ENCODE data around the gene CCL13.

Gene CCL13

DNA sequence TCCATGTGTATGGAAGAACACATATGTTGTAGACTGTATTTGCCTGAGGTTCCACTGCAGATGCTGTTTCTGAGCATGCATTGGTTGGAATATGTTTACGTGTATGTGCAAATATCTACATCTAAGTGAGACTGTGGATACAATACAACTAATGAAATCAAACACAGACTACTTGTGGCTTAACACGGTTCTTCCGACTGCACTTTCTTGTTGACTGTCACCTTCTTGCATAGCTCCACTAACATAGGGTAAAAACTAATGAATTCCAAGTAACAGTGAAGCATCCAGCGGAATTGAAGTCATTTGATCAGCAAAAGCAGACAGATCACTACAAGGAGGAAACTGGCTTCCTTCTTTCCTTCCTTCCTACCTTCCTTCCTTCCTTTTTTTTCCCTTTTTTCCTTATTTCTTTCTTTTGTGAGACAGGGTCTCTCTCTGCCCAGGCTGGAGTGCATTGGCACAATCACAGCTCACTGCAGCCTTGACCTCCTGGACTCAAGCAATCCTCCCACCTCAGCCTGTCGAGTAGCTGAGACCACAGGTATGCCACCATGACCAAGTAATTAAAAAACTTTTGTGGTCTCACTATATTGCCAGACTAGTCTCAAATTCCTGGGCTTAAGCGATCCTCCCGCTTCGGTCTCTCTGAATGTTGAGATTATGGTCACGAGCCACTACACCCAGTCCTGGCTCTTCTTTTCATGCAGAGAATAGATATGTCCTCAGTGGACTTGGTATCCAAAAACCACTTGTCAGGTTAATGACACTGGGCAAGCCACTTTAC, 28.7 kb downstream of the CCL13 start:
- no peak for DNase-seq (ENCODE audit: low read depth in 2 of 2, low spot score in 1 of 2)

DNA sequence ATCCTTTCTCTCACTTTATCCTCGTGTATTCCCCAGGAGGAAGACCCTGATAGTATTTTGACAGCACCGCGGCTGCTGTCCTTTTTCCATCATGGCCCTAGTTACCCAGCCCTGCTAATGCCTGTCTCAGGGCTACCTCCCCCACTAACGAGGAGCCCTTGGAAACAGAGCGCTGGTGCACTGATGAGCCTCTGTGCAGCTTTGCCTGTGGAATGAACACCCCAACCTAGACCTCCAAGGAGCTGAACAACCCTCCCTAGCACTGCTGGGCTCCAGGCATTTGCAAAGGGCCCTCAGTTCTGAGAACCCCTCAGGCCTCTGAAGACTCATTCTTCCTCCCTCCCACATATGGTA, 30.0 kb downstream of the CCL13 start:
- no peak for DNase-seq (ENCODE audit: low read depth in 2 of 2, low spot score in 1 of 2)

DNA sequence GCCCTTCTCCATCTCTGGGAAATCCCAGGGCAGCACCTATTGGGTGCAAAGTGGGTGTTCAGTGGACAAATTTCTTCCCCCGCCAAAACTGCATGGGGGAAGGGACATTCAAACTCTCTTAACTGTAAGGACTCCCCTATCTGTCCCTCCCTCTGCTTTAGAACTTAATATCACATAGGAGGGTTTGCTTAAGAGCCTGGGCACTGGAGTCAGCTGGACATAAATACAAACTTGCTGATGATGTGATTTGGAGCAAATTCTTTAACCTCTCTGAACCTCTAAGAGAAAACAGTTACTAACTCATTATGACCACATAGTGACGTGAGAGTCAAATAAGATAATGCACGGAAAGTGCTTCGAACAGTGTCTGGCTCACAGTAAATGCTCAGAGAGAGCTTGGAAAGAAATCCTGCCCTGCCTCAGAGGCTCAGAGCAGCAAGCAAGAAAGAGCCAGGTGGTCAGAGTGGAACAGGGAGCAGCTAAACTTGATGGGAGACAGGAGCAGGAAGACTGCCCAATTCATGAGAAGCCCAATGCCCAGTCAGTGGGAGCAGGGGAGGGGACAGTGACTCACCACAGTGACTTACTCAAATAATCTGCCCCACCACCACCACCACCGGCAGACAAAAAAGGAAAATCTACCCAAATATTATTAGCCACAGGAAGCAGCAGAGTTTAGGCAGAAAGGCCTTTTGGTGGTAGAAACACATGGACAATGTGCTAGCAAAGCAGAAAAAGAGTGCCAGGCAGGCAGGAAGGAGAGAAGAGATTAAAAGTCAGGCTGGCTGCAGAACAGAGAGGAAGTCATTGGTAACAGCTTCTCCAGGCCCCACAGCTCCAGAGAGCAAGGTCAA, 30.6 kb downstream of the CCL13 start:
- no peak for DNase-seq (ENCODE audit: low read depth in 2 of 2, low spot score in 1 of 2)

DNA sequence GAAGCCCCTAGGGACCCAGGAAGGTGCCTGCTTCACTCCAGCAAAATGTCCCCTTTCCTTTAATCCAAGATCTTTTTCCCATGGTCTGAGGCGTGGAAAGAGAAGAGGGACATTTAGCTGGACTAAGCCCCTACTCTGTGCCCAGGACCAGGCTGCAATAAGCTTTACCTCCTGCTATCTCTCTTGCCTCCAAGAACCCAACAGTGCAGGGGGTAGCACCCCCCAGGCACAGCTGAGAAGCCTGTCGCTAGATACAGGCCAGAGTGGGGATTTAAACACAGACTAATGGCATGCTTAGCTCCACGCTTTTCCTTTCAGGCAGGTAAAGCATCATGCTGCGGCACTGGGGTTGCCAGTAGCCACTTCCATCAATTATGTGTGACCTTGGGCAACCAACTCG, 31.3 kb downstream of the CCL13 start:
- no peak for DNase-seq (ENCODE audit: low read depth in 2 of 2, low spot score in 1 of 2)

DNA sequence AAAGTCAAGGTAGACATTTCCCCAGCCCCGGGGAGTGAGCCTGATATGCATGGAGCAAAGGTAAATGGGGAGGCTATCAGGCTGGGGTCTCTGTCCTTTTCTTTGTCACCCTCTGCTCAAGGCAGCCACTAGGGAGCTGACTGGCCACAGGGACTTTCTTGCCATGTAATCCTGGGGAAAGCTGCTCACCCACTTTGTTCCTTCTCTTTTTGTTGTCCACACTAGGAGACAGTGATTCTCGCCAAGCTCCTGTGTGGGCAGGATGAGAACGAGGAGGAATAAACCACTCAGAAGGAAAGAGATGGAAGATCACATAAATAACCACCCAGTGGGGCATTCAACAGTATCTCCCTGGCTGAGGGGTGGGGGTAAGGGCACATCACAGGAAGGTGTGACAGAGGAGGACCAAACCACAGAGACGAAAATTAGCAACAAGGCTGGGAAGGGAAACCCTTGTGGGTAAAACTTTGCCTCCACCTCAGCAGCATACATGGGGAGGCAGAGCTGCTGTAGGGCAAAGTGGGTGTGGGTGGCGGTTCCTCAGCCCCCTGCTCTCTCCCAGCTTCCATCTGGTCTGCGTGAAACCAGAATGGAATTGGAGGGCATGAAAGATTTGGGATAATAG, 33.0 kb downstream of the CCL13 start:
- no peak for DNase-seq (ENCODE audit: low read depth in 2 of 2, low spot score in 1 of 2)

DNA sequence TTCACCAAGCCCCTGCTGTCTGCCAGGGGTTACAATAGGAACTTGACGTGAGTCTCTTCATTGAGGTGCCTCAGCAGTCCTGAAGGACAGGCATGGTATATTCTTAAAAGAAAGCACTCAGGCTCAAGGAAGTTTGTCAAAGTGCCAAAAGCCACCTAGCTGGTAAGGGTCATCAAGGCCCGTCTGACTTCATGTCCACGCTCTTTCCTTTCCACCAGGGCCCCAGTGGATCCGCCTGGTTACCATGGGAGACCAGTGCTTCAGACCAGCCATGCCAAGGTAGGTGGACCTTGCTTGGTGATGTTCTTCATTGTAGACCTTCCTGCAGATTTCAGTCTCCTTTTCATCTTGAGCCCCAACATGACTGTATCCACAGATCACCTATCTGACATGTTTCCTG, 34.4 kb downstream of the CCL13 start:
- DNase-seq (ENCODE audit: low read depth in 2 of 2, low spot score in 1 of 2), result no peak

DNA sequence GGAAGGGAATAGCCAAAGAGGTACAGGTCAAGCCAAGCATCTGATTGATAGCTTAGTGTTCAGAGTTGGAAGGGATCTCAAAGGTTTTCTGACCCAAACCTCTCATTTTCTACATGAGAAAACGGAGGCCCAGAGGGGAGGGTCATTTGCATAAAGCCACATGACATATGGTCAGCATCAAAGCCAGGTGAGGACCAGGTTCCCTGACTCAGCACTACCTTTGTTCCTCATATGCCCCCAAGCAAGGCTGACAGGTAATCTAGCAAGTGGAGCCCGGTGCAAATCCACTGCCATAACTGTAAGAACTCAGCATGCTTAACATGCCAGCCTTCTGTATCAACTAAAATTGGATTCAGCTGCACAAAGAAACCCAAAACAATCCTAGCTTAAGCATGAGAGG, 35.0 kb downstream of the CCL13 start:
- no peak for DNase-seq (ENCODE audit: low read depth in 2 of 2, low spot score in 1 of 2)

DNA sequence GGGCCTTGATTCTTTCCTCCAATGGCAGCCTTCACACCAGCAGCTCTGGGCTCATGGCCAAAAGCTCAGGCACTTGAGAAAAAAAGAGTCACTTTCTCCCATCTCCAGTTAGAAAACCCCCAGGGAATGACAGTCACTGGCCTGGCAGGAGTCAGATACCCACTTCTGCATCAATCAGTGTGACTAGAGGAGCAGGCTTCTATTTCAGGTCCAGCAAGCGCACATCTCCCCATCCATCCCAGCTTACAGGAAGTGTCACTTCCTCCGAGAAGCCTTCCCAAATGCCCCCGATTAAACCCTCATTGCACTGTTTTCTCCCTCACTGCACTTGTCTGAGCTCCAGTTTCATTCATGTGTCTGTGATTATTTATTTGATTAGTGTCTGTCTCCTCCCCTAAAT, 37.1 kb downstream of the CCL13 start:
- DNase-seq (ENCODE audit: low read depth in 2 of 2, low spot score in 1 of 2), result no peak

DNA sequence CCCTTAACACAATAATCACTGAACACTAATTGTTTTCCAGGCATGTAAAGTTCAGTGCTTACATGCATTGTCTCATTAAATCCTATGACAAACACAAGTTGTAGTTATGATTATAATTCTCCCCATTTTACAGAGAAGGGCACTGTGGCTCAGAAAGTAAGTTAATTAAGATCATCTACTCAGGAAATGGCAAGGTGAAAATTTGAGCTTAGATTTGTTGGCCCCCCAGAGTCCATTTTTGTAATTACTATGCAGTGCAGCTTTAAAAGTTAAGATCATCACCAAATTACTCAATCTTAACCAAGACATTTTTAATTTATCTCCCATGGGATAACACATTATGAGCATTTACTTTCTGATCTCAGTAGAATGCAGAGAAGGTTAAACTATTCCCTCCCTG, 41.0 kb downstream of the CCL13 start:
- no peak for DNase-seq (ENCODE audit: low read depth in 2 of 2, low spot score in 1 of 2)

DNA sequence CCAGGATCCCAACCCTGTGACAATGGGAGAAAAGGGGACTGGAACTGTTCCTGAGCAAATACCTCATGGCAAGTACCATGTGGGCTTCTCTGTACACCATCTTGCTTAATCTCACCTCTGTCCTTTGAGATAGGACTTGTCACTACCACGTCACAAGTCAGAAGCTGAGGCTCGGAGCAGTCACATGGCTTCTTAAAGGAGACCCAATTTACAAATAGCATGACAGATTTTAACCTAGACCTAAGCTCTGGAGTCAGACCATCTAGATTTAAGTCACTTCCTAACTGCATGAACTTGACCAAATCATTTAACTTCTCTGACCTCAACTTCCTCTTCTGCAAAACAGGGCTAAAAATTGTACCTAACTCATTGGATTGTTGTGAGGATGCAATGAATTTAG, 42.7 kb downstream of the CCL13 start:
- no peak for DNase-seq (ENCODE audit: low read depth in 2 of 2, low spot score in 1 of 2)

DNA sequence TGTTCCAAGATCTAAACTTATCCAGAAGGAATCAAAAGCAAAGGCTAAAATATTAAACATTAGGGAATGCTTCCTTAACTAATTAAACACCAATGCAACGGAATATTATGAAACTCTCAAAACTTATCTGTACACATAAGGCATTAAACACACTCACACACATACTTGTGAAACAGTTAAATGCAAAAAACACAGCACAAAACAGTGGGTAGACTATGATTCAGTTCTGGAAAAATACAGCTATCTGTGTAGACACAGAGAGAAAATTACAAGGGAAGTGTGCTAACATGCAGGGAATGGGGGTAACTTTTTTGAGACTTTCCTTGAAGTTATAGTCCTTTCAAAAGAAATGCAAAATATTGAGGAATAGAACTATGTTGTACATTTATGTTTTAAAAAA, 43.4 kb downstream of the CCL13 start:
- DNase-seq (ENCODE audit: low read depth in 2 of 2, low spot score in 1 of 2), result no peak

DNA sequence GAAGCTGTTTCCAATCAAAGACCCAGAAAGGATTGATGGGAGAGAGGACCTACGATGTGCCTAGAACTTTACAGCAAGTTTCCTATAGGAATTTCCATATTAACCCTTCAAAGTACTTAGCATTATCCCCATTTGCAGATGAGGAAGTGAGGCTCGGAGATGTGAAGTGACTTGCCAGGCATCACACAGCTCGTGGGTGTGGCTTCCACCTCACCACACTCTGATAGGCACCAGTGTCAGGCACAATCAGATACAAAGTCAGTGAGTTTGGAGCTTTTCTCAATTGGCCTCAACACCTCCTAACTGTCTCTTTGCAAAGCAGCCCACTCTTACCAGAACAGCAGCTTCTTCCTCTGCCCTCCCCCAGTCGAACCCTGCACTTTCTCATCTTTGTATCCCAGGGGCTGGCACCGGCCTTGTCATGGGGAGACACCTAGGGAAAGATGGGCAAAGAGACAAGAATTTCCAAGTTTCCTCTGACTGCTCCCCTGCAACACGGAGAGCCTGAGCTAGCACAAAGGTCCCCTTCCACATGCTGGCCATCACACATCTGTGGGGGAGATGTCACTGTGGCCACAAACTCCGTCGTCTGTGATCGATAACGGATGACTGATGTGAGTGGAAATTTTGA, 44.1 kb downstream of the CCL13 start:
- no peak for DNase-seq (ENCODE audit: low read depth in 2 of 2, low spot score in 1 of 2)

DNA sequence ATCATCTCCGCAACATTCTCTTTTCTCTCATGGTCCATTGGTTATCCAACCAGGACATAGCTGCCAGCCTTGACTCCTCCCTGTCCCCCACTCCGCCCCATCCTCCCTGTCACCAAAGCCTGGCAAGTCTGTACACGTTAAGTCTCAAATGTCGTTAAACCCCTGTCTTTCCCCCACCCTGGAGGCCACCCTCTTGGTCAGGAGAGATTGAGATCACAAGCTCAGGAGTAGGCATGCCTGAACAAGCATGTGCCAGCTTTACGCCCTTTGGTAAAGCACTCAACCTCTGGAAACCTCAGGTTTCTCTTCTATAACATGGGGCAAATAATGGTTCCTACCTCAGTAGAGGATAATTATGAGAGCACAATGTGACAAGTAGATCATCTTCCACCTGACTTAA, 44.9 kb downstream of the CCL13 start:
- DNase-seq (ENCODE audit: low read depth in 2 of 2, low spot score in 1 of 2), result no peak

DNA sequence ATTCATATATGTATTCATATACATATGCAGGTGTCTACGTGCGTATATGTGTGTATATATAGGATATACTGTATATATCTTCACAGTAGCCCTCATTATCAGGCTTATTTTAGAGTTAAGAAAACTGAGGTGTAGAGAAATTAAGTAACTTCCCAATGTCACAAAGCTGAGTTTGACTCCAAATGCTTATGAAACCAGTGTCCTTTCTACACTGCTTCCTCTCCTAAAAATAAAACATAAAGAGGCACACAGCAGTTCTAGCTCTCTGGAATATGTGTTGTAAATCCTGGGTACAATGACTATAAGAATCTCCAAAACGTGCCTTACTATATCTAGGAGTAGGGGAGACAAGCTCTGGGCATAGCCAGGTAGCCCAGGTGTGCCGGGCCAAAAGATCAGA, 46.7 kb downstream of the CCL13 start:
- no peak for DNase-seq (ENCODE audit: low read depth in 2 of 2, low spot score in 1 of 2)

DNA sequence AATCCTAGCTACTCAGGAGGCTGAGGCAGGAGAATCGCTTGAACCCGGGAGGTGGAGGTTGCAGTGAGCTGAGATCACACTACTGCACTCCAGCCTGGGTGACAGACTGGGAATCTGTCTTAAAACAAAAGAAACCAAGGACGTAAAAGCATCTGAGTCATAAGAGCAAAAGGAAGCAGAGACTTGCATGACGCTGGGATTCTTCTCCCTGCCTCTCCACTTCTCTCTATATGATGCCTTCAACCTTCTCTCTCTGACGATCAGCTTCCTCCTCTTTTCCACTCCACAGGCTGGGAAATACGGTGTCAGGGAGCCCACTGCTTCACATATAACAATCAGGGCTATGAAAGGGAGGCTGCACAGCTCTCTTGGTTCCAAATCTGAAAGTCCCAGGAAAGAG, 49.9 kb downstream of the CCL13 start:
- no peak for DNase-seq (ENCODE audit: low read depth in 2 of 2, low spot score in 1 of 2)

Measured in stimulated activated CD8-positive, alpha-beta memory T cell treated with anti-CD3 and anti-CD28 coated beads, Interleukin-4, amount 100 ng/mL, for 4 hours (primary cell).